GM18511 (cell line): ENCODE data around the gene TYMS.
"Not testable (repeated sequence)": the region's sequence is repeated elsewhere in the genome, so short reads cannot be mapped to it uniquely, and the experiment has no call there.

Source experiments
- ATAC-seq: cut with Tn5 transposase; IDR thresholded peaks from one replicate; pipeline ENCODE4 v1.9.1; 2021; ENCODE audit warnings: mild to moderate bottlenecking, moderate library complexity; ENCODE audit not compliant: unreplicated experiment

TYMS gene

GRCh38 chr18:676736-677135, 19.3 kb downstream of the TYMS start:
- no peak for ATAC-seq

- ATAC-seq: peak; percentile 55
Measured at GRCh38 chr18:677145-677544, 19.7 kb downstream of the TYMS start.

- ATAC-seq: no peak
Measured at GRCh38 chr18:677951-678381, 20.5 kb downstream of the TYMS start.

GRCh38 chr18:678482-679182, 21.2 kb downstream of the TYMS start:
- no peak for ATAC-seq

GRCh38 chr18:679516-679915, 22.1 kb downstream of the TYMS start:
- no peak for ATAC-seq

- no peak for ATAC-seq
Measured at GRCh38 chr18:680392-680791, 22.9 kb downstream of the TYMS start.

GRCh38 chr18:681985-682384, 24.5 kb downstream of the TYMS start:
- no peak for ATAC-seq

- not testable (repeated sequence) for ATAC-seq
Measured at GRCh38 chr18:682416-682815, 25.0 kb downstream of the TYMS start.

- ATAC-seq: no peak
Measured at GRCh38 chr18:682833-683232, 25.4 kb downstream of the TYMS start.

- ATAC-seq: no peak
Measured at GRCh38 chr18:683531-683930, 26.1 kb downstream of the TYMS start.

- ATAC-seq: no peak
Measured at GRCh38 chr18:685438-685837, 28.0 kb downstream of the TYMS start.

- ATAC-seq: no peak
Measured at GRCh38 chr18:686339-687111, 29.1 kb downstream of the TYMS start.

- ATAC-seq: no peak
Measured at GRCh38 chr18:688323-688722, 30.9 kb downstream of the TYMS start.

GRCh38 chr18:692824-693223, 35.4 kb downstream of the TYMS start:
- no peak for ATAC-seq

GRCh38 chr18:693466-694187, 36.2 kb downstream of the TYMS start:
- no peak for ATAC-seq

GRCh38 chr18:697012-697411, 39.6 kb downstream of the TYMS start:
- ATAC-seq: no peak

GRCh38 chr18:697800-698199, 40.3 kb downstream of the TYMS start:
- ATAC-seq: no peak

- ATAC-seq: no peak
Measured at GRCh38 chr18:703213-703967, 45.9 kb downstream of the TYMS start.

- no peak for ATAC-seq
Measured at GRCh38 chr18:706405-706804, 49.0 kb downstream of the TYMS start.

- no peak for ATAC-seq
Measured at GRCh38 chr18:708096-708495, 50.6 kb downstream of the TYMS start.

GRCh38 chr18:709771-710170, 52.3 kb downstream of the TYMS start:
- no peak for ATAC-seq
